Lung (tissue), 12 donors: Measurements from ENCODE around the gene FAM83B. TPM values are rescaled to one million over a fixed set of nuclear protein-coding genes. Genes with fewer than 3 reads are reported as not detected.

Source experiments
- ATAC-seq: fragments of 200-7000 bp; cut with Tn5 transposase; one replicate; pipeline ENCODE4 v1.9.1; 2020; ENCODE audit warnings: moderate number of reproducible peaks; ENCODE audit not compliant: insufficient read depth, low FRiP score
- DNase-seq, 3 donors: peaks; one replicate each; pipeline ENCODE4 v3.0.0-alpha.2; 2013 to 2017
- H3K27ac ChIP-seq, 2 donors: one replicate each; pipeline ENCODE4 v1.5.1; 2013; ENCODE audit warnings: mild to moderate bottlenecking in 2 of 2, moderate library complexity in 2 of 2, control low read depth in 1 of 2, inconsistent platforms in 1 of 2, low read depth in 1 of 2, low read length in 1 of 2
- H3K27me3 ChIP-seq, 3 donors: one replicate each; pipeline ENCODE4 v1.5.1; 2013; ENCODE audit warnings: low read length in 2 of 3; ENCODE audit not compliant: control insufficient read depth in 3 of 3, insufficient read depth in 3 of 3
- H3K36me3 ChIP-seq, 4 donors: one replicate each; pipeline ENCODE4 v1.5.1; 2013; ENCODE audit warnings: low read length in 4 of 4, mild to moderate bottlenecking in 1 of 4, moderate library complexity in 1 of 4; ENCODE audit not compliant: control insufficient read depth in 4 of 4, insufficient read depth in 4 of 4
- H3K4me1 ChIP-seq, 5 donors: one replicate each; pipeline ENCODE4 v1.5.1; 2013; ENCODE audit warnings: low read length in 5 of 5, mild to moderate bottlenecking in 2 of 5, moderate library complexity in 1 of 5; ENCODE audit not compliant: control insufficient read depth in 5 of 5, insufficient read depth in 5 of 5
- H3K4me3 ChIP-seq: one replicate; pipeline ENCODE4 v1.5.1; 2013; ENCODE audit warnings: mild to moderate bottlenecking, control low read depth, moderate library complexity
- H3K9ac ChIP-seq, 2 donors: one replicate each; pipeline ENCODE4 v1.5.1; 2013; ENCODE audit warnings: low read length in 2 of 2, control low read depth in 1 of 2; ENCODE audit not compliant: insufficient read depth in 1 of 2
- H3K9me3 ChIP-seq, 4 donors: one replicate each; pipeline ENCODE4 v1.5.1; 2013; ENCODE audit warnings: low read length in 3 of 4, mild to moderate bottlenecking in 1 of 4, moderate library complexity in 1 of 4; ENCODE audit not compliant: control insufficient read depth in 4 of 4, insufficient read depth in 3 of 4
- WGBS, 2 donors: extraction: QIAGEN DNeasy Blood & Tissue Kit; methylation state at CpG; one replicate each; pipeline ENCODE4 v1.1.7; 2013; 5-methylcytosine and 5-hydroxymethylcytosine counted together
- polyA plus RNA-seq, 2 donors: library from polyadenylated mRNA; stranded (reverse); fragments of 200-250 nt; gene quantifications; one replicate each; pipeline ENCODE4 v1.2.1, GENCODE V29; 2013
- total RNA-seq, 2 donors: library from RNA; depleted of rRNA in 1 of 2; stranded (reverse); fragments of >200 nt in 1 of 2; gene quantifications; one replicate each; pipeline ENCODE4 v1.2.1, GENCODE V29; 2014 to 2021
- TF ChIP-seq, protein P1 (sequence below): IDR thresholded peaks from 2 replicates; pipeline ENCODE4 v1.5.1; 2012; ENCODE audit warnings: mild to moderate bottlenecking; ENCODE audit errors: control extremely low read depth, extremely low read depth
- donor health status: control.
- donor health status: control.
- donor health status: Bipolar disorder and iron deficiency.
- donor health status: healthy.
- donor health status: DM: yes; HTN: yes; CAD: no.

The FAM83B gene
- total and polyA plus RNA-seq, 4 donors = 0.04 to 4.4 (median 0.49) TPM

DNA sequence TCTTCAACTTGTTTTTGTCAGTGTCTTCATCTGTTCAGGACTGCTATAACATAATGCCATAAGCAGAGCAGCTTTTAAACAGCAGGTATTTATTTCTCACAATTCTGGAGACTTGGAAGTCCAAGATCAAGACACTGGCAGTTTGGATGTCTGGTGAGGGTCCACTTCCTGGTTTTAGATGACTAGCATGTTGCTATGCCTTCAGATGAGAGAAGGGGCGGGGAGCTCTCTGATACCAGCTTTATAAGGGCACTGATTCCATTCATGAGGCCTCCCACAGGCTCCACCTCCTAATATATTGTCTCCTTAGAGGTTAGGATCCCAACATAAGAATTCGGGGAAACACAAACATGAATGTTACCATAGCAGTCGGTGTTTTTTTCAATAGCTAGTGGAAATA, 52.9 kb downstream of the FAM83B start:
- Histone ChIP-seq H3K36me3 (no peaks in the 10 kb centered on the region), H3K4me1 (peaks cover 0 to 27% (median 0%) of the 10 kb centered on the region in 5 donors), H3K9ac (no peak overlapping the region), H3K4me3 (no peak overlapping the region), H3K27me3 (no peaks in the 10 kb centered on the region), H3K9me3 (no peaks in the 10 kb centered on the region), H3K27ac (no peak overlapping the region)
- WGBS, 2 donors = 81 to 93% methylated on average over 3 of the region's 3 CpGs
- DNase-seq (peak in 2 of 3 donors; percentile 28 to 57), ATAC-seq (no peak)
- TF ChIP-seq, protein P1, sequence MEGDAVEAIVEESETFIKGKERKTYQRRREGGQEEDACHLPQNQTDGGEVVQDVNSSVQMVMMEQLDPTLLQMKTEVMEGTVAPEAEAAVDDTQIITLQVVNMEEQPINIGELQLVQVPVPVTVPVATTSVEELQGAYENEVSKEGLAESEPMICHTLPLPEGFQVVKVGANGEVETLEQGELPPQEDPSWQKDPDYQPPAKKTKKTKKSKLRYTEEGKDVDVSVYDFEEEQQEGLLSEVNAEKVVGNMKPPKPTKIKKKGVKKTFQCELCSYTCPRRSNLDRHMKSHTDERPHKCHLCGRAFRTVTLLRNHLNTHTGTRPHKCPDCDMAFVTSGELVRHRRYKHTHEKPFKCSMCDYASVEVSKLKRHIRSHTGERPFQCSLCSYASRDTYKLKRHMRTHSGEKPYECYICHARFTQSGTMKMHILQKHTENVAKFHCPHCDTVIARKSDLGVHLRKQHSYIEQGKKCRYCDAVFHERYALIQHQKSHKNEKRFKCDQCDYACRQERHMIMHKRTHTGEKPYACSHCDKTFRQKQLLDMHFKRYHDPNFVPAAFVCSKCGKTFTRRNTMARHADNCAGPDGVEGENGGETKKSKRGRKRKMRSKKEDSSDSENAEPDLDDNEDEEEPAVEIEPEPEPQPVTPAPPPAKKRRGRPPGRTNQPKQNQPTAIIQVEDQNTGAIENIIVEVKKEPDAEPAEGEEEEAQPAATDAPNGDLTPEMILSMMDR = no peak

DNA sequence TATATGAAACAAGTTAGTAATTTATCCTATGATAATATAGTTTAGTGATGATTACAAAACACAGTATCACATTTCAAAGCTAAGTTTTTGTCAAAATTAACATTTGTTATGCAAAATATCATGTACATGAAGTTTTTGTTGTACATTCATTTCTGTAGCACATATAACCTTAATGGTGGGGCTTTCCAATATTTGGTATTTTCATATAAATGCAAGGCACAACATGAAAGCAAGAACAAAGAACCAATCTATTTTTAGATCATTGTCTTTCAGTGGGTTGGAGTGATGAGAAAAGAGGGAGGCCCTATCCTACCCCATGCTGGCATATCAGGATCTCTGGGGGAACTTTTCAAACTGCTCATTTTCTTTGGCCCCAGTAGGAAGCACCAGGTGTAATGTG, 53.4 kb downstream of the FAM83B start:
- ATAC-seq (no peak), DNase-seq (peak in 2 of 3 donors; percentile 14 to 31)
- Histone ChIP-seq H3K36me3 (no peaks in the 10 kb centered on the region), H3K27me3 (no peaks in the 10 kb centered on the region), H3K4me3 (no peak overlapping the region), H3K4me1 (peaks cover 0 to 27% (median 0%) of the 10 kb centered on the region in 5 donors), H3K9me3 (no peaks in the 10 kb centered on the region), H3K27ac (no peak overlapping the region), H3K9ac (no peak overlapping the region)
- TF ChIP-seq, protein P1 = no peak

DNA sequence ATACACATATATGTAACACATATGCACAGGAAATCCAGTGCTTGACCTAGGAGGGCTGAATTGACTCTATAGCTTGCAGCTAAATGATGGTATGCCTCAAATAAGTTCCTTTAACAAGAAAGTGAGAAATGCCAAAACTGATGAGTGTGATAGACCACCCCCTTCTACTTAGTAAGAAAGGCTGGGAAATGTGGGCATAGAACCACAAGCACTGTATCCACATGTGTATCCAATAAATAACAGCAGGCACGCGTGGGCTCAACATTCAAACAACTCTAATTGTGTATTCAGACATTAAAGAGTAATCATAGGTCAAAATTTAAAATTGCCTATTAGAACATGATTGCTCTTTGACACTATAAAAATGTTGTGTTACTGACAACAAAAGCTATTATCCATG, 54.1 kb downstream of the FAM83B start:
- TF ChIP-seq, protein P1 = no peak
- WGBS, 2 donors = 85 to 87% methylated on average over 2 of the region's 2 CpGs
- H3K4me1 ChIP-seq = peaks cover 0 to 27% (median 0%) of the 10 kb centered on the region in 5 donors
- H3K27me3 ChIP-seq = no peaks in the 10 kb centered on the region
- H3K36me3 ChIP-seq = no peaks in the 10 kb centered on the region
- no peaks in the 10 kb centered on the region for H3K9me3 ChIP-seq
- ATAC-seq = no peak
- H3K9ac ChIP-seq = no peak overlapping the region
- no peak overlapping the region for H3K27ac ChIP-seq
- DNase-seq = peak; percentile 26 to 81 (median 76)
- no peak overlapping the region for H3K4me3 ChIP-seq

DNA sequence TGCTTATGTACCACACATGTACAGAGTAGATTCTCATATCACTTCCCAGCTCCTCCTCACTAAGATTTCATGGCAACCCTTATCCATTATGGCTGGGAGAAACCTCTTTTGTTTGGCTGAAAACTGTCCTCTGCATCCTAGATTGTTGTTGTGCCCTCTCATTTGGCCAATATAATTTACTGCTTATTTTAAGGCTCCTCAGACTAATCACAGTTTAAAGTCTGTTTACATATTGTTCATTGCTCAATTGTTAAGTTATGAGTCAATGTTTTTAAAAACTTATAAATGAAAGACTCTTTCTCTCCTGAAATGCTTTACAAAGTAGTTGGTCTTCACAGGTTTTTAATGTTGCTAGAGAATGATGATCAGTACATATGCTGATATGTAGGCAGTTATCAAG, 57.3 kb downstream of the FAM83B start:
- H3K27me3 ChIP-seq = no peaks in the 10 kb centered on the region
- no peaks in the 10 kb centered on the region for H3K9me3 ChIP-seq
- H3K4me1 ChIP-seq = peaks cover 0 to 24% (median 0%) of the 10 kb centered on the region in 5 donors
- TF ChIP-seq, protein P1 = no peak
- no peak for ATAC-seq
- no peak overlapping the region for H3K9ac ChIP-seq
- no peak for DNase-seq
- no peak overlapping the region for H3K4me3 ChIP-seq
- H3K36me3 ChIP-seq = no peaks in the 10 kb centered on the region
- H3K27ac ChIP-seq = no peak overlapping the region
